ENCODE results near the gene ZNF516. TPM values are rescaled to one million over a fixed set of nuclear protein-coding genes. Genes with fewer than 3 reads are reported as not detected.

The ZNF516 gene
- total RNA-seq, 1 donor = 16.3 TPM

GRCh38 chr18:76398896-76399612 lies 96.0 kb downstream of the ZNF516 start:
- Histone ChIP-seq H3K27me3 (ENCODE audit: insufficient read depth, low read length) (no peaks in the 10 kb centered on the region), H3K9me3 (ENCODE audit: low read depth, low read length) (no peaks in the 10 kb centered on the region), H3K4me1 (ENCODE audit: insufficient read depth, low read length) (no peaks in the 10 kb centered on the region), H2AFZ (ENCODE audit: low read length) (no peak overlapping the region), H3K4me3 (ENCODE audit: insufficient read depth, low read length) (no peak overlapping the region), H3K36me3 (ENCODE audit: insufficient read depth, low read length) (no peaks in the 10 kb centered on the region), H4K20me1 (ENCODE audit: insufficient read depth, low read length) (peaks cover 63% of the 10 kb centered on the region), H3K27ac (ENCODE audit: low read depth, low read length) (no peak overlapping the region), H3K4me2 (ENCODE audit: insufficient read depth, low read length) (no peak overlapping the region), H3K79me2 (ENCODE audit: insufficient read depth, low read length) (peaks cover 17% of the 10 kb centered on the region)
- peak; percentile 99 for DNase-seq (ENCODE audit: insufficient read length, low spot score, missing footprints)
- peak; percentile 97 for TF ChIP-seq CTCF (IDR thresholded peaks at IDR 0.05; ENCODE audit: extremely low read depth, low read depth, low read length)

- DNase-seq (ENCODE audit: insufficient read length, low spot score, missing footprints) = peak; percentile 31
- no peak for TF ChIP-seq CTCF (IDR thresholded peaks at IDR 0.05; ENCODE audit: extremely low read depth, low read depth, low read length)
- H3K9me3 ChIP-seq (ENCODE audit: low read depth, low read length) = no peaks in the 10 kb centered on the region
- H3K27ac ChIP-seq (ENCODE audit: low read depth, low read length) = no peak overlapping the region
- H4K20me1 ChIP-seq (ENCODE audit: insufficient read depth, low read length) = peaks cover 60% of the 10 kb centered on the region
- H3K79me2 ChIP-seq (ENCODE audit: insufficient read depth, low read length) = peaks cover 15% of the 10 kb centered on the region
- H3K4me2 ChIP-seq (ENCODE audit: insufficient read depth, low read length) = no peak overlapping the region
- no peak overlapping the region for H3K4me3 ChIP-seq (ENCODE audit: insufficient read depth, low read length)
- H3K4me1 ChIP-seq (ENCODE audit: insufficient read depth, low read length) = no peaks in the 10 kb centered on the region
- no peak overlapping the region for H2AFZ ChIP-seq (ENCODE audit: low read length)
- no peaks in the 10 kb centered on the region for H3K36me3 ChIP-seq (ENCODE audit: insufficient read depth, low read length)
- no peaks in the 10 kb centered on the region for H3K27me3 ChIP-seq (ENCODE audit: insufficient read depth, low read length)
Observed at GRCh38 chr18:76398295-76398694, 96.7 kb downstream of the ZNF516 start.

GRCh38 chr18:76397631-76398030 lies 97.4 kb downstream of the ZNF516 start:
- DNase-seq (ENCODE audit: insufficient read length, low spot score, missing footprints) = no peak
- no peak overlapping the region for H2AFZ ChIP-seq (ENCODE audit: low read length)
- H3K4me3 ChIP-seq (ENCODE audit: insufficient read depth, low read length) = no peak overlapping the region
- H4K20me1 ChIP-seq (ENCODE audit: insufficient read depth, low read length) = peaks cover 53% of the 10 kb centered on the region
- H3K27me3 ChIP-seq (ENCODE audit: insufficient read depth, low read length) = no peaks in the 10 kb centered on the region
- no peaks in the 10 kb centered on the region for H3K9me3 ChIP-seq (ENCODE audit: low read depth, low read length)
- no peak overlapping the region for H3K27ac ChIP-seq (ENCODE audit: low read depth, low read length)
- H3K4me1 ChIP-seq (ENCODE audit: insufficient read depth, low read length) = no peaks in the 10 kb centered on the region
- no peak for TF ChIP-seq CTCF (IDR thresholded peaks at IDR 0.05; ENCODE audit: extremely low read depth, low read depth, low read length)
- no peak overlapping the region for H3K4me2 ChIP-seq (ENCODE audit: insufficient read depth, low read length)
- peaks cover 11% of the 10 kb centered on the region for H3K79me2 ChIP-seq (ENCODE audit: insufficient read depth, low read length)
- no peaks in the 10 kb centered on the region for H3K36me3 ChIP-seq (ENCODE audit: insufficient read depth, low read length)

GRCh38 chr18:76396792-76397191 lies 98.2 kb downstream of the ZNF516 start:
- DNase-seq (ENCODE audit: insufficient read length, low spot score, missing footprints) = peak; percentile 21
- Histone ChIP-seq H3K4me2 (ENCODE audit: insufficient read depth, low read length) (no peak overlapping the region), H3K27me3 (ENCODE audit: insufficient read depth, low read length) (no peaks in the 10 kb centered on the region), H2AFZ (ENCODE audit: low read length) (no peak overlapping the region), H3K4me3 (ENCODE audit: insufficient read depth, low read length) (no peak overlapping the region), H3K36me3 (ENCODE audit: insufficient read depth, low read length) (no peaks in the 10 kb centered on the region), H4K20me1 (ENCODE audit: insufficient read depth, low read length) (peaks cover 52% of the 10 kb centered on the region), H3K27ac (ENCODE audit: low read depth, low read length) (no peak overlapping the region), H3K4me1 (ENCODE audit: insufficient read depth, low read length) (no peaks in the 10 kb centered on the region), H3K9me3 (ENCODE audit: low read depth, low read length) (no peaks in the 10 kb centered on the region), H3K79me2 (ENCODE audit: insufficient read depth, low read length) (peaks cover 11% of the 10 kb centered on the region)
- TF ChIP-seq CTCF (IDR thresholded peaks at IDR 0.05; ENCODE audit: extremely low read depth, low read depth, low read length) = no peak
